ENCODE measurements around the gene SPX.

GRCh38 chr12:21558100-21558679, 32.1 kb downstream of the SPX start:
- TF ChIP-seq SUZ12 (IDR thresholded peaks at IDR 0.05; ENCODE audit: extremely low read depth, insufficient read depth, insufficient read length) (no peak), YY1 (IDR thresholded peaks at IDR 0.05; ENCODE audit: insufficient read depth, insufficient read length) (no peak)
